ENCODE data around the gene MED16.

GRCh38 chr19:929891-930258, 36.9 kb upstream of the MED16 start:
- TF ChIP-seq, protein P1, sequence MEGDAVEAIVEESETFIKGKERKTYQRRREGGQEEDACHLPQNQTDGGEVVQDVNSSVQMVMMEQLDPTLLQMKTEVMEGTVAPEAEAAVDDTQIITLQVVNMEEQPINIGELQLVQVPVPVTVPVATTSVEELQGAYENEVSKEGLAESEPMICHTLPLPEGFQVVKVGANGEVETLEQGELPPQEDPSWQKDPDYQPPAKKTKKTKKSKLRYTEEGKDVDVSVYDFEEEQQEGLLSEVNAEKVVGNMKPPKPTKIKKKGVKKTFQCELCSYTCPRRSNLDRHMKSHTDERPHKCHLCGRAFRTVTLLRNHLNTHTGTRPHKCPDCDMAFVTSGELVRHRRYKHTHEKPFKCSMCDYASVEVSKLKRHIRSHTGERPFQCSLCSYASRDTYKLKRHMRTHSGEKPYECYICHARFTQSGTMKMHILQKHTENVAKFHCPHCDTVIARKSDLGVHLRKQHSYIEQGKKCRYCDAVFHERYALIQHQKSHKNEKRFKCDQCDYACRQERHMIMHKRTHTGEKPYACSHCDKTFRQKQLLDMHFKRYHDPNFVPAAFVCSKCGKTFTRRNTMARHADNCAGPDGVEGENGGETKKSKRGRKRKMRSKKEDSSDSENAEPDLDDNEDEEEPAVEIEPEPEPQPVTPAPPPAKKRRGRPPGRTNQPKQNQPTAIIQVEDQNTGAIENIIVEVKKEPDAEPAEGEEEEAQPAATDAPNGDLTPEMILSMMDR (IDR thresholded peaks at IDR 0.05 in 2 of 3, conservative IDR thresholded peaks at IDR 0.05 in 1 of 3; ENCODE audit: control insufficient read depth in 2 of 3, extremely low read depth in 1 of 3, insufficient read depth in 1 of 3, low read depth in 3 of 3, low read length in 3 of 3) = no peak
- no peak for TF ChIP-seq SUZ12 (IDR thresholded peaks at IDR 0.05; ENCODE audit: unreplicated experiment)
- TF ChIP-seq SMAD1 (IDR thresholded peaks at IDR 0.05; ENCODE audit: low read depth, partially characterized antibody) = no peak
- no peak for TF ChIP-seq DPF2 (IDR thresholded peaks at IDR 0.05)
- no peak for TF ChIP-seq CREB1 (IDR thresholded peaks at IDR 0.05; ENCODE audit: low read depth)
- no peak for TF ChIP-seq TCF12 (IDR thresholded peaks at IDR 0.05; ENCODE audit: low read depth, low read length)
